GM10248 (cell line): Measurements from ENCODE around the gene TPX2.

Experiments used
- CTCF ChIA-PET: fragments of 300-600 bp; sonication (Branson Sonifier 250); formaldehyde crosslinking; extraction: SDS; loops from one replicate; lab custom pipeline; 2021; ENCODE audit warnings: antibody characterized with exemption; lab: Yijun Ruan, JAX
- POLR2A ChIA-PET: fragments of 350-650 bp; sonication (Branson Sonifier 250); formaldehyde crosslinking; extraction: SDS; loops from one replicate; lab custom pipeline; 2020; ENCODE audit warnings: antibody characterized with exemption; lab: Yijun Ruan, JAX
- DNase-seq: peaks from one replicate; pipeline ENCODE4 v3.0.0; 2012; ENCODE audit errors: extremely low spot score
- TF ChIP-seq, protein P1 (sequence below): IDR thresholded peaks from 2 replicates; pipeline ENCODE4 v1.5.1; 2012; ENCODE audit warnings: mild to moderate bottlenecking, low read depth; ENCODE audit errors: extremely low read depth, missing control alignments, control extremely low read depth

Gene TPX2

GRCh38 chr20:31842471-31843157 is 103.5 kb downstream of the TPX2 start:
- TF ChIP-seq, protein P1, sequence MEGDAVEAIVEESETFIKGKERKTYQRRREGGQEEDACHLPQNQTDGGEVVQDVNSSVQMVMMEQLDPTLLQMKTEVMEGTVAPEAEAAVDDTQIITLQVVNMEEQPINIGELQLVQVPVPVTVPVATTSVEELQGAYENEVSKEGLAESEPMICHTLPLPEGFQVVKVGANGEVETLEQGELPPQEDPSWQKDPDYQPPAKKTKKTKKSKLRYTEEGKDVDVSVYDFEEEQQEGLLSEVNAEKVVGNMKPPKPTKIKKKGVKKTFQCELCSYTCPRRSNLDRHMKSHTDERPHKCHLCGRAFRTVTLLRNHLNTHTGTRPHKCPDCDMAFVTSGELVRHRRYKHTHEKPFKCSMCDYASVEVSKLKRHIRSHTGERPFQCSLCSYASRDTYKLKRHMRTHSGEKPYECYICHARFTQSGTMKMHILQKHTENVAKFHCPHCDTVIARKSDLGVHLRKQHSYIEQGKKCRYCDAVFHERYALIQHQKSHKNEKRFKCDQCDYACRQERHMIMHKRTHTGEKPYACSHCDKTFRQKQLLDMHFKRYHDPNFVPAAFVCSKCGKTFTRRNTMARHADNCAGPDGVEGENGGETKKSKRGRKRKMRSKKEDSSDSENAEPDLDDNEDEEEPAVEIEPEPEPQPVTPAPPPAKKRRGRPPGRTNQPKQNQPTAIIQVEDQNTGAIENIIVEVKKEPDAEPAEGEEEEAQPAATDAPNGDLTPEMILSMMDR, result no peak
- POLR2A ChIA-PET, result no interaction called here
- DNase-seq, result no peak
- CTCF ChIA-PET, result interaction anchor here (0.9 to 13.3 kb wide), 5 partner anchors 9 to 22 kb away, joined by 5 to 154 read pairs (median 8); partner anchors contain the start of gene MYLK2

DNA sequence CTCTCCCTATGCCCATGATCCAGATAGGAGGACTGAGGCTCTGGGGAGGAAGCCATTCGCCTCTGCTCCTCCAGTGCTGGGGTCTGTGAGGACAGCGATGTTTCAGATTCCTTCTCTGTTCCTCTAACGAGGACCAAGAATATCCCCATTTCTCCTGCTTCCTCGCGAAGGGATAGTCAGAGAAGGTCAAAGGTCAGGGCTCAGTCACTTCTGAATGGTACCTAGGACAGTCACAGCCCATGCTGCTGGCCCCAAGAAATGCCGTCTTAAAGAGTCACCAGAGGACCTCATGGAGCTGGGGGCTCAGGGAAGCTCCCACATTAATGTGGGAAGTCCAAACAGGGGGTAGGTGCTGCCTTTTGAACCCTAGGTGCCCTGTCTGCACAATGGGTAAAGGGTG is 104.2 kb downstream of the TPX2 start:
- CTCF ChIA-PET, result interaction anchor here (0.9 to 6.2 kb wide), 4 partner anchors 9 to 20 kb away, joined by 5 to 87 read pairs (median 7); no protein-coding TSS in a partner anchor
- POLR2A ChIA-PET, result no interaction called here
- no peak for DNase-seq
- TF ChIP-seq, protein P1, result no peak

DNA sequence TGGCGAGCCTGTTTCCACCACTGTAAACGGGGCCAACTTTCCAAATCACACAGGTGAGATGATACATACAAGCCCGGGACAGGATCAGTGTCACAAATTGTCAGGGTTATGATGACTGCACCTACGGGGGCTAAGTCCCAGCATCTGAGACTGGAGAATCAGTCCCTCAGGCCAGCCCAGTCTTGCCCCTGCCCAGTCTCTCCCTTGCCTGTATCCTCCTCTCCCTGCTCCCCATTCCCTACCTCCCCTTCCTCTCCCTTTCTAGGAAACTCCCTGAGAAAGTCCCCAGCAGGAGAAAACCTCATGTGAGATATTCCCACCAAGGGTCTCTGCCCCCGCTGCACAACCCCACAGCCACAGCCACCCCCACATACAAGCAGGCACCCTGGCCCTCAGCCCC is 104.8 kb downstream of the TPX2 start:
- TF ChIP-seq, protein P1, result no peak
- no peak for DNase-seq
- POLR2A ChIA-PET, result no interaction called here
- CTCF ChIA-PET, result interaction anchor here (2.2 to 6.2 kb wide), 2 partner anchors 12 to 21 kb away, joined by 8 to 87 read pairs; no protein-coding TSS in a partner anchor

DNA sequence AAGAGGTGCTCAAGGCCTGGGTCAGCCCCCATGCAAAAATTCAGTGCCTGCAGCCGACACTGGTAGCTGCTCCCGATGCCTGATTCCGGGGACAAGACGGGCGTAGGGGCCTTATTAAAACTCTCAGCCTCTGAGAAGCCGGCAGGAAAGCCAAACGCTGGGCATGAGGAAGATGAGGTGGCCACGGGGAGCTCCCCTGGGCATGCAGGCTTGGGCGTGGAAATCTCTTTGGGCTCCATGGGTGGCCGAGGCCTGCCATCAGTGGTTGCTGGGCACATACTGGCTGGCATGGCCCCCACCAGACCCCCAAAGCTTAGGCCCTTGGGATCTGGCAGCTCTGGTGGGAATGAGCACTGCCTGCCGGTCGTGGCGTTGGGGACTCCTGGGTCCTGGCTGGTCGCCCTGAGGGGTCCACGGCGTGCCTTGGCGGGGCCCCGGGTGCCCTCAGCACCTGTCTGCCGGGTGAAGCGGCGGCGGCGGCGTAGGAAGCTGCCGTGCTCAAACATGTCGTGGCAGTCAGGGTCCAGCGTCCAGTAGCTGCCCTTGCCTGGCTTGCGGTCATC is 105.7 kb downstream of the TPX2 start:
- TF ChIP-seq, protein P1, result no peak
- ChIA-PET CTCF (interaction anchor here (0.8 to 6.2 kb wide), 9 partner anchors 9 to 274 kb away, joined by 3 to 87 read pairs (median 3); partner anchors contain the start of gene PDRG1), POLR2A (no interaction called here)
- no peak for DNase-seq

DNA sequence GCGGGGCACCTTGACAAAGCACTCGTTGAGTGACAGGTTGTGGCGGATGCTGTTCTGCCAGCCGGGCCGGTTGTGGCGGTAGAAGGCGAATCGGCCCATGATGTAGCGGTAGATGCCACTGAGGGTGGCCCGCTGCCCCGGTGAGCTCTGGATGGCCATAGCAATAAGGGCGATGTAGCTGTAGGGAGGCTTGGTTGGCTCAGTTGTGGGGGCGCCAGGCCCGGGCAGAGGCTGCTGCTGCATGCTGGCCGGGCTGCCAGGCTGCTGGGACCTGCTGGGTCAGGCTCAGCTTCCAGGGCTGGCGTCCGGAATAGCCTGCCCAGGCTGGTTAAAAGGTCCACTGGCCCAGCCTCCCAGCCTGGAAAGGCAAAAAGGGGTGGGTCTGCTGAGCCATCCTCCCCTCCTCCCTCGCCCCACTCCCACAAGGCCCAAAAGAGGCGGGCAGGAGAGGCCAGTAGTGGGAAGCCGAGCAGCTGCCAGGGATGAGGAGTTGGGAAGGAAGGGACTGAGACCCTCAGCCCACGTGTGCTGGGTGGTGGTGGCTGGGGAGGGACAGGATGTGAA is 106.3 kb downstream of the TPX2 start, which contains the start of gene FOXS1:
Gene FOXS1, minus strand, starts transcription at position 305 of the 564 bp plus-strand sequence. Its CDS starts 62 bp downstream, at position 243.
- ChIA-PET CTCF (interaction anchor here (0.8 to 6.2 kb wide), 13 partner anchors 10 to 273 kb away, joined by 3 to 87 read pairs (median 3); partner anchors contain the start of gene PDRG1), POLR2A (no interaction called here)
- TF ChIP-seq, protein P1, result no peak
- DNase-seq, result no peak

GRCh38 chr20:31846793-31847138 is 107.7 kb downstream of the TPX2 start:
- POLR2A ChIA-PET, result no interaction called here
- TF ChIP-seq, protein P1, result no peak
- DNase-seq, result no peak
- CTCF ChIA-PET, result interaction anchor here (0.6 to 6.2 kb wide), 40 partner anchors 9 to 248 kb away, joined by 3 to 87 read pairs (median 4); partner anchors contain the start of genes DUSP15, PDRG1, TTLL9 and XKR7
